Liver (tissue), 9 donors: ENCODE data around the gene PLCB1. TPM values are rescaled to one million over a fixed set of nuclear protein-coding genes. Genes with fewer than 3 reads are reported as not detected.

Experiments used
- DNase-seq: peaks from one replicate; pipeline ENCODE4 v3.0.0-alpha.2; 2017; ENCODE audit warnings: low spot score
- H3K27ac ChIP-seq, 2 donors: one replicate each; pipeline ENCODE4 v1.7.0; 2013; ENCODE audit warnings: inconsistent platforms in 2 of 2, low read length in 2 of 2, control low read depth in 1 of 2, low read depth in 1 of 2, mild to moderate bottlenecking in 1 of 2
- H3K27me3 ChIP-seq, 4 donors: one replicate each; pipeline versions ENCODE4 v1.6.1 to v1.7.0; 2013; ENCODE audit warnings: low read length in 3 of 4, inconsistent platforms in 1 of 4, mild to moderate bottlenecking in 1 of 4, moderate library complexity in 1 of 4; ENCODE audit not compliant: control insufficient read depth in 4 of 4, insufficient read depth in 4 of 4
- H3K36me3 ChIP-seq, 4 donors: one replicate each; pipeline versions ENCODE4 v1.6.1 to v1.7.0; 2013; ENCODE audit warnings: low read length in 3 of 4, mild to moderate bottlenecking in 3 of 4, low read depth in 1 of 4, moderate library complexity in 1 of 4; ENCODE audit not compliant: control insufficient read depth in 4 of 4, insufficient read depth in 3 of 4
- H3K4me1 ChIP-seq, 4 donors: one replicate each; pipeline versions ENCODE4 v1.6.1 to v1.7.0; 2013; ENCODE audit warnings: low read length in 3 of 4, mild to moderate bottlenecking in 3 of 4, moderate library complexity in 1 of 4; ENCODE audit not compliant: control insufficient read depth in 4 of 4, insufficient read depth in 4 of 4
- H3K4me3 ChIP-seq, 3 donors: one replicate each; pipeline versions ENCODE4 v1.6.1 to v1.7.0; 2013; ENCODE audit warnings: low read length in 3 of 3, control low read depth in 1 of 3, low read depth in 1 of 3, mild to moderate bottlenecking in 1 of 3
- H3K9ac ChIP-seq, 2 donors: one replicate each; pipeline ENCODE4 v1.7.0; 2013; ENCODE audit warnings: low read length in 2 of 2, mild to moderate bottlenecking in 2 of 2, moderate library complexity in 2 of 2, control low read depth in 1 of 2, low read depth in 1 of 2
- H3K9me3 ChIP-seq, 4 donors: one replicate each; pipeline versions ENCODE4 v1.6.1 to v1.7.0; 2013; ENCODE audit warnings: low read length in 3 of 4; ENCODE audit not compliant: control insufficient read depth in 4 of 4
- ATF3 ChIP-seq: IDR thresholded peaks from 2 replicates; pipeline ENCODE4 v1.6.1; 2016; ENCODE audit warnings: antibody characterized with exemption
- CTCF ChIP-seq: fragments of 150-350 bp; IDR thresholded peaks from 2 replicates; pipeline ENCODE4 v1.5.1; 2017; ENCODE audit warnings: improper control_type of control experiment, low read depth, low read length; ENCODE audit not compliant: missing input control
- EGR1 ChIP-seq, 2 donors: IDR thresholded peaks; 2 replicates each; pipeline ENCODE4 v1.6.1; 2016 to 2018; ENCODE audit warnings: antibody characterized with exemption in 2 of 2, low read depth in 2 of 2
- FOXA1 ChIP-seq: IDR thresholded peaks from 2 replicates; pipeline ENCODE4 v1.6.1; 2016; ENCODE audit warnings: antibody characterized with exemption
- FOXA2 ChIP-seq: IDR thresholded peaks from 2 replicates; pipeline ENCODE4 v1.6.1; 2016; ENCODE audit warnings: antibody characterized with exemption
- GABPA ChIP-seq, 2 donors: IDR thresholded peaks in 1 of 2; conservative IDR thresholded peaks in 1 of 2; 2 replicates each; pipeline ENCODE4 v1.6.1; 2016; ENCODE audit warnings: antibody characterized with exemption in 2 of 2, mild to moderate bottlenecking in 1 of 2, moderate library complexity in 1 of 2
- HNF4A ChIP-seq, 2 donors: conservative IDR thresholded peaks; 2 replicates each; pipeline ENCODE4 v1.6.1; 2016; ENCODE audit warnings: antibody characterized with exemption in 2 of 2, mild to moderate bottlenecking in 2 of 2
- HNF4G ChIP-seq: IDR thresholded peaks from 2 replicates; pipeline ENCODE4 v1.6.1; 2016; ENCODE audit warnings: antibody characterized with exemption
- JUND ChIP-seq, 2 donors: IDR thresholded peaks; 2 replicates each; pipeline ENCODE4 v1.6.1; 2016; ENCODE audit warnings: antibody characterized with exemption in 2 of 2
- MAX ChIP-seq: IDR thresholded peaks from 2 replicates; pipeline ENCODE4 v1.6.1; 2016; ENCODE audit warnings: antibody characterized with exemption
- NR2F2 ChIP-seq: IDR thresholded peaks from 2 replicates; pipeline ENCODE4 v1.6.1; 2016; ENCODE audit warnings: antibody characterized with exemption
- RAD21 ChIP-seq, 2 donors: IDR thresholded peaks; 2 replicates each; pipeline ENCODE4 v1.6.1; 2016; ENCODE audit warnings: antibody characterized with exemption in 2 of 2, mild to moderate bottlenecking in 2 of 2
- REST ChIP-seq: IDR thresholded peaks from 2 replicates; pipeline ENCODE4 v1.6.1; 2016; ENCODE audit warnings: antibody characterized with exemption, mild to moderate bottlenecking
- RXRA ChIP-seq, 2 donors: IDR thresholded peaks; 2 replicates each; pipeline ENCODE4 v1.6.1; 2017 to 2018; ENCODE audit warnings: antibody characterized with exemption in 2 of 2, mild to moderate bottlenecking in 1 of 2
- SP1 ChIP-seq: IDR thresholded peaks from 2 replicates; pipeline ENCODE4 v1.6.1; 2018; ENCODE audit warnings: antibody characterized with exemption, mild to moderate bottlenecking
- TAF1 ChIP-seq: conservative IDR thresholded peaks from 2 replicates; pipeline ENCODE4 v1.6.1; 2016; ENCODE audit warnings: antibody characterized with exemption, mild to moderate bottlenecking
- YY1 ChIP-seq: IDR thresholded peaks from 2 replicates; pipeline ENCODE4 v1.6.1; 2016; ENCODE audit warnings: antibody characterized with exemption, mild to moderate bottlenecking
- ZBTB33 ChIP-seq: IDR thresholded peaks from 2 replicates; pipeline ENCODE4 v1.6.1; 2016; ENCODE audit warnings: antibody characterized with exemption
- whole genome bisulfite sequencing: extraction: QIAGEN DNeasy Blood & Tissue Kit; methylation state at CpG from one replicate; pipeline ENCODE4 v1.1.7; 2013; 5-methylcytosine and 5-hydroxymethylcytosine counted together
- polyA plus RNA-seq, 2 donors: library from polyadenylated mRNA; stranded (reverse) in 1 of 2; unstranded in 1 of 2; fragments of 200-250 nt in 1 of 2; fragments of >200 nt in 1 of 2; fragmentation: Nextera tagmentation in 1 of 2; extraction: Ambion mirVana in 1 of 2; gene quantifications; one replicate each; pipeline versions ENCODE4 v1.2.1 to v1.2.3, GENCODE V29; 2013 to 2015
- total RNA-seq, 2 donors: library from RNA; depleted of rRNA; stranded (reverse); fragments of >200 nt; gene quantifications; one replicate each; pipeline ENCODE4 v1.2.3, GENCODE V29; 2014
- donor health status: healthy.
- donor health status: healthy.
- donor health status: healthy.
- donor health status: healthy.
- donor health status: healthy.

Gene PLCB1
- total and polyA plus RNA-seq, 4 donors, result 3.7 to 13.5 (median 5.9) TPM

GRCh38 chr20:8213270-8213669, 81.2 kb downstream of the PLCB1 start:
- no peak for TF ChIP-seq SP1
- no peak for TF ChIP-seq ZBTB33
- no peak for TF ChIP-seq NR2F2
- TF ChIP-seq REST, result no peak
- no peak for TF ChIP-seq HNF4G
- no peak for TF ChIP-seq EGR1 (IDR thresholded peaks at IDR 0.05; ENCODE audit: low read depth in 2 of 2)
- WGBS, result 96% methylated on average over 1 of the region's 1 CpG
- DNase-seq, result no peak
- no peaks in the 10 kb centered on the region for H3K36me3 ChIP-seq
- no peak overlapping the region for H3K4me3 ChIP-seq
- no peak overlapping the region for H3K9ac ChIP-seq
- no peaks in the 10 kb centered on the region for H3K27me3 ChIP-seq
- H3K27ac ChIP-seq, result no peak overlapping the region
- H3K4me1 ChIP-seq, result peaks cover 0 to 7% (median 0%) of the 10 kb centered on the region in 4 donors
- no peaks in the 10 kb centered on the region for H3K9me3 ChIP-seq

- WGBS, result 54% methylated on average over 12 of the region's 12 CpGs
- DNase-seq, result no peak
- Histone ChIP-seq H3K36me3 (no peaks in the 10 kb centered on the region), H3K4me1 (peaks cover 0 to 7% (median 0%) of the 10 kb centered on the region in 4 donors), H3K27me3 (no peaks in the 10 kb centered on the region), H3K9ac (peak overlapping the region in 1 of 2 donors; percentile 45), H3K27ac (peak overlapping the region; percentile 14 to 46), H3K4me3 (peak overlapping the region in 1 of 3 donors; percentile 29), H3K9me3 (no peaks in the 10 kb centered on the region)
- TF ChIP-seq MAX, result no peak
- no peak for TF ChIP-seq FOXA1
- no peak for TF ChIP-seq EGR1 (IDR thresholded peaks at IDR 0.05; ENCODE audit: low read depth in 2 of 2)
- TF ChIP-seq RXRA (IDR thresholded peaks at IDR 0.05), result peak in 1 of 2 donors; percentile 40
- TF ChIP-seq HNF4G, result no peak
- no peak for TF ChIP-seq TAF1
- TF ChIP-seq YY1, result peak; percentile 37
- TF ChIP-seq RAD21 (IDR thresholded peaks at IDR 0.05), result no peak
- peak in 1 of 2 donors; percentile 32 for TF ChIP-seq JUND (IDR thresholded peaks at IDR 0.05)
- TF ChIP-seq FOXA2, result peak; percentile 51
- TF ChIP-seq GABPA (IDR thresholded peaks at IDR 0.05 in 1 of 2, conservative IDR thresholded peaks at IDR 0.05 in 1 of 2), result no peak
- TF ChIP-seq ATF3, result no peak
- TF ChIP-seq NR2F2, result no peak
- TF ChIP-seq SP1, result peak; percentile 40
- TF ChIP-seq ZBTB33, result peak; percentile 9
- no peak for TF ChIP-seq CTCF
- TF ChIP-seq HNF4A (conservative IDR thresholded peaks at IDR 0.05), result peak; percentile 23 to 42
Measured at GRCh38 chr20:8213831-8214587, 81.9 kb downstream of the PLCB1 start.
